ENCODE data around the gene DCC. TPM values are rescaled to one million over a fixed set of nuclear protein-coding genes. Genes with fewer than 3 reads are reported as not detected.

The DCC gene
- total RNA-seq, 1 experiment from 2014 or later: not detected

DNA sequence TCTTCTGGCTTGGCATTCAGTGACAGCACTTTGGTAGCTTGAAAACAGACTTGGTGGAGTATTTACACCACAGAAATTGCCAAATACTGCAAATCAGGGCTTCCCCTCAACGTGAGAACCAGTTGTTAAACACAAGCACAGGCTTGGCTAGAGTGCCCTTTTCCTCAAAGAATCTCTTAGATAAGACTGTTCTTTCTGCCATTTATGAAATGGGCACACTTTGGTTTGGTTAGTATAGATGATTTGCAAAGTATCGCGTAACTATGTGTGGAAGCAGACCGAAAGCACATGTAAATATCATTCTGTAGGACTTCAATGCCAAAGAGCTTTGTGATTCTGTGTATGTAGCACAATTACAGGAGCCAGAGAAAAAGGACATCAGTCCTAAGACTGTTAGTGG is 308.2 kb downstream of the DCC start:
- Histone ChIP-seq H3K27me3 (ENCODE audit: insufficient read depth, low read depth) (0 out of 2 replicates have a peak, but pooled peaks cover 3% of the 10 kb centered on the region), H3K9me3 (ENCODE audit: insufficient read depth, low read depth) (no peaks in the 10 kb centered on the region), H2AFZ (no peak overlapping the region), H3K4me2 (no peak overlapping the region), H3K79me2 (ENCODE audit: low read depth) (no peaks in the 10 kb centered on the region), H3F3A (ENCODE audit: insufficient read depth, low read depth) (no peaks in the 10 kb centered on the region), H3K27ac (no peak overlapping the region), H4K20me1 (ENCODE audit: insufficient read depth) (no peaks in the 10 kb centered on the region), H3K9me2 (ENCODE audit: insufficient read depth) (no peaks in the 10 kb centered on the region), H3K4me1 (replicated peaks; ENCODE audit: insufficient read depth) (no peaks in the 10 kb centered on the region), H3K36me3 (ENCODE audit: low read depth) (no peaks in the 10 kb centered on the region), H3K4me3 (no peak overlapping the region)
- DNase-seq: no peak
- intact Hi-C loops (cut with micrococcal nuclease; ENCODE audit: unreplicated experiment): no loop called here
- POLR2A ChIA-PET (ENCODE audit: unreplicated experiment): no interaction called here
- no TSS peak for BruUV-seq (replicated peaks)
- CTCF ChIA-PET: no interaction called here
- TF ChIP-seq, protein P1, sequence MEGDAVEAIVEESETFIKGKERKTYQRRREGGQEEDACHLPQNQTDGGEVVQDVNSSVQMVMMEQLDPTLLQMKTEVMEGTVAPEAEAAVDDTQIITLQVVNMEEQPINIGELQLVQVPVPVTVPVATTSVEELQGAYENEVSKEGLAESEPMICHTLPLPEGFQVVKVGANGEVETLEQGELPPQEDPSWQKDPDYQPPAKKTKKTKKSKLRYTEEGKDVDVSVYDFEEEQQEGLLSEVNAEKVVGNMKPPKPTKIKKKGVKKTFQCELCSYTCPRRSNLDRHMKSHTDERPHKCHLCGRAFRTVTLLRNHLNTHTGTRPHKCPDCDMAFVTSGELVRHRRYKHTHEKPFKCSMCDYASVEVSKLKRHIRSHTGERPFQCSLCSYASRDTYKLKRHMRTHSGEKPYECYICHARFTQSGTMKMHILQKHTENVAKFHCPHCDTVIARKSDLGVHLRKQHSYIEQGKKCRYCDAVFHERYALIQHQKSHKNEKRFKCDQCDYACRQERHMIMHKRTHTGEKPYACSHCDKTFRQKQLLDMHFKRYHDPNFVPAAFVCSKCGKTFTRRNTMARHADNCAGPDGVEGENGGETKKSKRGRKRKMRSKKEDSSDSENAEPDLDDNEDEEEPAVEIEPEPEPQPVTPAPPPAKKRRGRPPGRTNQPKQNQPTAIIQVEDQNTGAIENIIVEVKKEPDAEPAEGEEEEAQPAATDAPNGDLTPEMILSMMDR (conservative IDR thresholded peaks at IDR 0.05): no peak

DNA sequence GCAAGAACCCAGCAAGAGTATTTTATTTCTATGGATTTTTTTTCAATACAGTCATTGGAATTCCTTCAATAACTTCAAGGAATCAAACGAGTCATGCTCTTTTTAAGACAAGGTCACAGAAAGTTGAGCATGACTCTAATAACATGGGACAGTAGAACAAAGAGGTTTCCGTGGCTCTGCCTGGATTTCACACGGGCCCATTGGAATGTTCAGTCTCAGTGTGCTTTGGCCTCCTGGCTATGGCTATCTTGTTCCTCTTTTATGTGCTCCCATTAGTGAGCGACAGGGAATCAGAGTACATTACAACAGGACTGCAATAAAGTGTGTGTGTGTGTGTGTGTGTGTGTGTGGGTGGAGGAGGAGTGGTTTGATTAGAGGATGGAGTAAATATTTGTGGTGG is 312.4 kb downstream of the DCC start:
- ChIA-PET POLR2A (ENCODE audit: unreplicated experiment) (no interaction called here), CTCF (no interaction called here)
- no peak overlapping the region for H2AFZ ChIP-seq
- no peaks in the 10 kb centered on the region for H3K79me2 ChIP-seq (ENCODE audit: low read depth)
- no peak for TF ChIP-seq EZH2 (IDR thresholded peaks at IDR 0.05; ENCODE audit: low read depth)
- TF ChIP-seq, protein P1 (conservative IDR thresholded peaks at IDR 0.05): no peak
- DNase-seq: no peak
- no peaks in the 10 kb centered on the region for H3K4me1 ChIP-seq (replicated peaks; ENCODE audit: insufficient read depth)
- intact Hi-C loops (cut with micrococcal nuclease; ENCODE audit: unreplicated experiment): no loop called here
- H3K9me2 ChIP-seq (ENCODE audit: insufficient read depth): no peaks in the 10 kb centered on the region
- no peak overlapping the region for H3K27ac ChIP-seq
- H3K4me3 ChIP-seq: no peak overlapping the region
- no peak overlapping the region for H3K4me2 ChIP-seq
- no peaks in the 10 kb centered on the region for H3F3A ChIP-seq (ENCODE audit: insufficient read depth, low read depth)
- H3K9me3 ChIP-seq (ENCODE audit: insufficient read depth, low read depth): no peaks in the 10 kb centered on the region
- no peaks in the 10 kb centered on the region for H4K20me1 ChIP-seq (ENCODE audit: insufficient read depth)
- no peaks in the 10 kb centered on the region for H3K36me3 ChIP-seq (ENCODE audit: low read depth)
- no TSS peak for BruUV-seq (replicated peaks)
- H3K27me3 ChIP-seq (ENCODE audit: insufficient read depth, low read depth): no peaks in the 10 kb centered on the region

DNA sequence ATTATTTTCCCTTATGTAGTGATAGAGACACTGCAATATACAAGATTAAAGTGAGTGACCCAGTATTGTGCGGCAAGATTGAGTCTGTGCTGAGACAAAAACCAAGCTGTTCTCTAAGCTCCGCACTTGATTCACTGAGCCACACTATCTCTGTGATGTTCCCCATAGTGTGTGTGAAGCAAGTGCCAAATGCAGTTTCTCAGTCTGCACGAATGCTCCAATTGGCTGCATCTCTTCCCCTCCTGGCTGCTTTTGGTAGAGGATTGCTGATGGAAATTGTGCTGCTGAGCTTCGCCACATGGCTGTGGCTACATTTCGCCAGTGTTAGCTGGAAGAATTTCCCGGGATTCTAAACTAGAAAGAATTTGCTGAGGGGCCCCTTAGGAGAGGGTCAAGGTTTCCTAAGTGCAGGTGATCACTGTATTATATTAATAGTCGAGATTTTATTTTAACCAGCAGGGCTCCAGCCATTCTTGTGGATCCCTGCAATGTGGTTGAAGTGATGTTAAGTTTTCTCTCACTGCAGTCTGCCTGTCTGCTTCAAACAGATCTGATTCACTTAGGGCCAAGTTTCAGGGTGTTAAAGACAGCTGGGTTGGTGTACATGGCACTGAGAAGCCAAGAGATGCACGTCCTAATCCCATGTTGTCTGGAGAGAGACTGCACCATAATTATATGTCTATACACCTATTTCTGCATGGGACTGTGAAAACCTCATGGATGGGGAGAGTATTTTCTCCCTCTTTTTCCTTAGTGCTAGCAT is 317.2 kb downstream of the DCC start:
- Histone ChIP-seq H3K4me3 (no peak overlapping the region), H3K9me3 (ENCODE audit: insufficient read depth, low read depth) (no peaks in the 10 kb centered on the region)
- BruUV-seq (replicated peaks): no TSS peak

More for the DNA sequence above, 317.2 kb downstream of the DCC start:
- ChIA-PET CTCF (no interaction called here), POLR2A (ENCODE audit: unreplicated experiment) (no interaction called here)
- no peak for DNase-seq
- H3K36me3 ChIP-seq (ENCODE audit: low read depth): no peaks in the 10 kb centered on the region
- TF ChIP-seq EZH2 (IDR thresholded peaks at IDR 0.05; ENCODE audit: low read depth): no peak
- TF ChIP-seq, protein P1 (conservative IDR thresholded peaks at IDR 0.05): no peak
- H3K79me2 ChIP-seq (ENCODE audit: low read depth): no peaks in the 10 kb centered on the region
- intact Hi-C loops (cut with micrococcal nuclease; ENCODE audit: unreplicated experiment): no loop called here
- no peaks in the 10 kb centered on the region for H3F3A ChIP-seq (ENCODE audit: insufficient read depth, low read depth)
- H4K20me1 ChIP-seq (ENCODE audit: insufficient read depth): no peaks in the 10 kb centered on the region
- no peak overlapping the region for H3K27ac ChIP-seq
- no peaks in the 10 kb centered on the region for H3K4me1 ChIP-seq (replicated peaks; ENCODE audit: insufficient read depth)
- no peaks in the 10 kb centered on the region for H3K9me2 ChIP-seq (ENCODE audit: insufficient read depth)
- no peak overlapping the region for H2AFZ ChIP-seq
- H3K27me3 ChIP-seq (ENCODE audit: insufficient read depth, low read depth): no peaks in the 10 kb centered on the region
- no peak overlapping the region for H3K4me2 ChIP-seq

All from PC-9 (cell line).